HL-60 (cell line): ENCODE data around the gene SLC52A3.

ENCODE experiments used
- GABPA ChIP-seq: IDR thresholded peaks from 2 replicates; pipeline ENCODE4 v1.6.1; 2012; ENCODE audit warnings: low read depth
- POLR2AphosphoS5 ChIP-seq: IDR thresholded peaks from 2 replicates; pipeline ENCODE4 v1.6.1; 2012; ENCODE audit warnings: low read depth
- SPI1 ChIP-seq: IDR thresholded peaks from 2 replicates; pipeline ENCODE4 v1.6.1; 2012; ENCODE audit warnings: low read depth, mild to moderate bottlenecking, borderline replicate concordance
- TF ChIP-seq, protein P1 (sequence below): IDR thresholded peaks from one replicate; pipeline ENCODE4 v1.5.1; 2011; ENCODE audit warnings: low read length, control low read depth, inconsistent platforms; ENCODE audit not compliant: insufficient read depth
- TF ChIP-seq, protein P2 (sequence below): IDR thresholded peaks from 2 replicates; pipeline ENCODE4 v1.6.1; 2012; ENCODE audit warnings: low read depth; ENCODE audit not compliant: insufficient replicate concordance

- TF ChIP-seq, protein P1, sequence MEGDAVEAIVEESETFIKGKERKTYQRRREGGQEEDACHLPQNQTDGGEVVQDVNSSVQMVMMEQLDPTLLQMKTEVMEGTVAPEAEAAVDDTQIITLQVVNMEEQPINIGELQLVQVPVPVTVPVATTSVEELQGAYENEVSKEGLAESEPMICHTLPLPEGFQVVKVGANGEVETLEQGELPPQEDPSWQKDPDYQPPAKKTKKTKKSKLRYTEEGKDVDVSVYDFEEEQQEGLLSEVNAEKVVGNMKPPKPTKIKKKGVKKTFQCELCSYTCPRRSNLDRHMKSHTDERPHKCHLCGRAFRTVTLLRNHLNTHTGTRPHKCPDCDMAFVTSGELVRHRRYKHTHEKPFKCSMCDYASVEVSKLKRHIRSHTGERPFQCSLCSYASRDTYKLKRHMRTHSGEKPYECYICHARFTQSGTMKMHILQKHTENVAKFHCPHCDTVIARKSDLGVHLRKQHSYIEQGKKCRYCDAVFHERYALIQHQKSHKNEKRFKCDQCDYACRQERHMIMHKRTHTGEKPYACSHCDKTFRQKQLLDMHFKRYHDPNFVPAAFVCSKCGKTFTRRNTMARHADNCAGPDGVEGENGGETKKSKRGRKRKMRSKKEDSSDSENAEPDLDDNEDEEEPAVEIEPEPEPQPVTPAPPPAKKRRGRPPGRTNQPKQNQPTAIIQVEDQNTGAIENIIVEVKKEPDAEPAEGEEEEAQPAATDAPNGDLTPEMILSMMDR = no peak
- no peak for TF ChIP-seq POLR2AphosphoS5
- TF ChIP-seq, protein P2, sequence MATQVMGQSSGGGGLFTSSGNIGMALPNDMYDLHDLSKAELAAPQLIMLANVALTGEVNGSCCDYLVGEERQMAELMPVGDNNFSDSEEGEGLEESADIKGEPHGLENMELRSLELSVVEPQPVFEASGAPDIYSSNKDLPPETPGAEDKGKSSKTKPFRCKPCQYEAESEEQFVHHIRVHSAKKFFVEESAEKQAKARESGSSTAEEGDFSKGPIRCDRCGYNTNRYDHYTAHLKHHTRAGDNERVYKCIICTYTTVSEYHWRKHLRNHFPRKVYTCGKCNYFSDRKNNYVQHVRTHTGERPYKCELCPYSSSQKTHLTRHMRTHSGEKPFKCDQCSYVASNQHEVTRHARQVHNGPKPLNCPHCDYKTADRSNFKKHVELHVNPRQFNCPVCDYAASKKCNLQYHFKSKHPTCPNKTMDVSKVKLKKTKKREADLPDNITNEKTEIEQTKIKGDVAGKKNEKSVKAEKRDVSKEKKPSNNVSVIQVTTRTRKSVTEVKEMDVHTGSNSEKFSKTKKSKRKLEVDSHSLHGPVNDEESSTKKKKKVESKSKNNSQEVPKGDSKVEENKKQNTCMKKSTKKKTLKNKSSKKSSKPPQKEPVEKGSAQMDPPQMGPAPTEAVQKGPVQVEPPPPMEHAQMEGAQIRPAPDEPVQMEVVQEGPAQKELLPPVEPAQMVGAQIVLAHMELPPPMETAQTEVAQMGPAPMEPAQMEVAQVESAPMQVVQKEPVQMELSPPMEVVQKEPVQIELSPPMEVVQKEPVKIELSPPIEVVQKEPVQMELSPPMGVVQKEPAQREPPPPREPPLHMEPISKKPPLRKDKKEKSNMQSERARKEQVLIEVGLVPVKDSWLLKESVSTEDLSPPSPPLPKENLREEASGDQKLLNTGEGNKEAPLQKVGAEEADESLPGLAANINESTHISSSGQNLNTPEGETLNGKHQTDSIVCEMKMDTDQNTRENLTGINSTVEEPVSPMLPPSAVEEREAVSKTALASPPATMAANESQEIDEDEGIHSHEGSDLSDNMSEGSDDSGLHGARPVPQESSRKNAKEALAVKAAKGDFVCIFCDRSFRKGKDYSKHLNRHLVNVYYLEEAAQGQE = no peak
- no peak for TF ChIP-seq GABPA
- TF ChIP-seq SPI1 = no peak
These were observed 3.6 kb upstream of the SLC52A3 start for GRCh38 chr20:771741-772464.
